Activated T-helper 2 cell treated with anti-CD3 and anti-CD28 coated beads, Interferon-gamma antibody, Interleukin-2, Interleukin-4, amounts not matched to agents 10 μg/mL and 5 μg/mL and 100 μg/mL, durations not matched to agents 14 hours and 24 hours and 36 hours (primary cell): ENCODE results near the gene WDR19. TPM values are rescaled to one million over a fixed set of nuclear protein-coding genes. Genes with fewer than 3 reads are reported as not detected.
"Not testable (repeated sequence)": the region's sequence is repeated elsewhere in the genome, so short reads cannot be mapped to it uniquely, and the experiment has no call there.

Experiments used
- DNase-seq: peaks from one replicate; pipeline ENCODE4 v3.0.0; 2021; ENCODE audit warnings: low spot score
- H3K27ac Mint-ChIP-seq: one replicate; pipeline ENCODE4 v1.8.0; 2021; ENCODE audit warnings: mixed read lengths
- H3K27me3 Mint-ChIP-seq: one replicate; pipeline ENCODE4 v1.8.0; 2021; ENCODE audit warnings: low read depth, mixed read lengths
- H3K36me3 Mint-ChIP-seq: one replicate; pipeline ENCODE4 v1.8.0; 2021; ENCODE audit warnings: low read depth, mixed read lengths
- H3K4me1 Mint-ChIP-seq: one replicate; pipeline ENCODE4 v1.8.0; 2021; ENCODE audit warnings: low read depth, mixed read lengths
- H3K4me3 Mint-ChIP-seq: one replicate; pipeline ENCODE4 v1.8.0; 2021; ENCODE audit warnings: low read depth, mild to moderate bottlenecking, moderate library complexity, mixed read lengths
- H3K9me3 Mint-ChIP-seq: one replicate; pipeline ENCODE4 v1.8.0; 2021; ENCODE audit warnings: mixed read lengths
- intact Hi-C: fragments of 100-400 bp; cut with micrococcal nuclease; formaldehyde crosslinking; loops from one replicate; pipeline ENCODE4 v1.15.1; 2023
- total RNA-seq: library from RNA; stranded (reverse); gene quantifications from 2 replicates; pipeline ENCODE4 v1.2.3, GENCODE V29; 2022

WDR19 gene
- total RNA-seq: 8.9 and 10.5 TPM in 2 replicates

- intact Hi-C loops: loop anchor here (1.0 to 2.0 kb wide), 4 partner anchors 137 to 457 kb away; partner anchors contain the start of genes RFC1 and RPL9
- no peaks in the 10 kb centered on the region for H3K9me3 Mint-ChIP-seq
- peaks cover 7% of the 10 kb centered on the region for H3K27me3 Mint-ChIP-seq
- H3K36me3 Mint-ChIP-seq: no peaks in the 10 kb centered on the region
- H3K4me1 Mint-ChIP-seq: peaks cover 9% of the 10 kb centered on the region
- H3K27ac Mint-ChIP-seq: no peak within 1 kb of the TSS
- no peak within 1 kb of the TSS for H3K4me3 Mint-ChIP-seq
- peak; percentile 99 for DNase-seq
Observed at GRCh38 chr4:39181905-39182638, at the start of gene WDR19. WDR19 (plus strand) TSS chr4:39182529; CDS start chr4:39182558, 29 bp downstream.

DNA sequence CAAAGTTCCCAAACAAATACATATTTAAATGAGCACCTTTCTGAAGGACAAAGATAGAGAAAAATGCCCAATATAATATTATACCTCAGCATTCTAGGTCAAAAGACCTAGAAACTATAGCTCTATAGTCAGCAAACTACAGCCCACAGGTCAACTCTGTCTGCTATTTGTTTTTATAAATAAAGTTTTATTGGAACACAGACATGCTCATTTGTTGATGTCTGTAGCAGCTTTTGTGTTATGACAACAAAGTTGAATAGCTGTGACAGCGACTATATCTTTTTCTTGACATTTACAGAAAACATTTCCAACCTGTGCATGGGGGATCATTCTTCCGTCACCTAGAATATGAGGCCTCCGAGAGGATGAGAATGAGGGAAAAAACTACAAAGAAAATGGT lies 48.7 kb upstream of the WDR19 start:
- H3K27me3 Mint-ChIP-seq: no peaks in the 10 kb centered on the region

DNA sequence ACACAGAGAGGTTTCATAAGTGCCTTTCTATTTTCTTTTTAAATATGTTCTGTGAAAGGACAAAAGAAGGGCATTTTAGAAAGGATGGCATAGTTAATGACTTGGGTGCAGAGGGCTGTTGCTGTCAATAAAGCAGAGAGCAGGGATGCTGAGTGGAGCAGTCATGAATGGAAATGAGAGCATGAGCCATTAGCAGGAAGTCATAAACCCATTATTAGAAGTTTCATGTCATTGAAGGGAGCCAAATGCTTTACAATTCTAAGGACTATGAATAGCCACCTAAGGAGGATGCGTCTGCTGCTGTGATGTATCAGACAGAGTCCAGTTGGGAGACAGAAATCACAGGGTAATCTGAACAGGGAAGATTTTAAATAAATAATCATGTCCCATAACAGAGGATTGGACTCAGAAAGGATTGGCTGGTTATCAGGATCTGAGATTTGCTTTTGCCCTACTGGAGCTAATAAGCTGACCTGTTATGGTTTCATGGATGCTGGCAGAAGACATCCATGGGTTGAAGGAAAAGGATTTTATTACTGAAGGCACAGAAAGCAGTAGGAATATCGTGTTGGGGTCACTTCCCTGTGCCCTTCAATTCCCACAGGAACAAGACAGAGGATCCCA lies 47.5 kb upstream of the WDR19 start:
- H3K4me1 Mint-ChIP-seq: peaks cover 5% of the 10 kb centered on the region
- DNase-seq: no peak
- intact Hi-C loops: loop anchor here (1.0 to 5.0 kb wide), 4 partner anchors 92 to 376 kb away; partner anchors contain the start of gene TLR6
- no peaks in the 10 kb centered on the region for H3K27me3 Mint-ChIP-seq
- H3K4me3 Mint-ChIP-seq: no peak overlapping the region
- no peaks in the 10 kb centered on the region for H3K9me3 Mint-ChIP-seq
- H3K36me3 Mint-ChIP-seq: peaks cover 14% of the 10 kb centered on the region
- no peak overlapping the region for H3K27ac Mint-ChIP-seq

More for the DNA sequence above, 48.7 kb upstream of the WDR19 start:
- Mint-ChIP-seq H3K4me1 (peaks cover 5% of the 10 kb centered on the region), H3K27ac (no peak overlapping the region), H3K9me3 (no peaks in the 10 kb centered on the region), H3K36me3 (peaks cover 15% of the 10 kb centered on the region), H3K4me3 (no peak overlapping the region)
- intact Hi-C loops: loop anchor here (2.0 kb wide), 1 partner anchor 375 kb away; no protein-coding TSS in a partner anchor
- DNase-seq: no peak

- H3K36me3 Mint-ChIP-seq, H3K27me3 Mint-ChIP-seq, H3K9me3 Mint-ChIP-seq, DNase-seq, H3K4me3 Mint-ChIP-seq, H3K4me1 Mint-ChIP-seq, H3K27ac Mint-ChIP-seq: not testable (repeated sequence)
- intact Hi-C loops: loop anchor here (5.0 kb wide), 1 partner anchor 96 kb away; no protein-coding TSS in a partner anchor
Observed at GRCh38 chr4:39138227-39138626, 44.1 kb upstream of the WDR19 start.

GRCh38 chr4:39146211-39146610 lies 36.1 kb upstream of the WDR19 start:
- H3K4me1 Mint-ChIP-seq: peaks cover 2% of the 10 kb centered on the region
- no peak for DNase-seq
- intact Hi-C loops: no loop called here
- no peak overlapping the region for H3K4me3 Mint-ChIP-seq
- H3K27me3 Mint-ChIP-seq: no peaks in the 10 kb centered on the region
- no peaks in the 10 kb centered on the region for H3K36me3 Mint-ChIP-seq
- H3K9me3 Mint-ChIP-seq: no peaks in the 10 kb centered on the region
- no peak overlapping the region for H3K27ac Mint-ChIP-seq

DNA sequence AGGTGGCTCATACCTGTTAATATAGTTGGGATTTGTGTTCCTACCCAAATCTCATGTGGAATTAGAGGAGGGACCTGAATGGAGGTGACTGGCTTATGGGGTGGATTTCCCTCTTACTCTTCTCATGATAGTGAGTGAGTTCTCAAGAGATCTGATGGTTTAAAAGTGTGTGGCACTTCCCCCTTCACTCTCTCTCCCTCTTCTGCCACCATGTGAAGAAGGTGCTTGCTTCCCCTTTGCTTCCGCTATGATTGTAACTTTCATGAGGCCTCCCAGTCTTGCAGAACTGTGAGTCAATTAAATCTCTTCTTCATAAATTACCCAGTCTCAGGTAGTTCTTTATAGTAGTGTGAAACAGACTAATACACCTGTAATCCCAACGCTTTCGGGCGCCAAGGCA lies 28.3 kb upstream of the WDR19 start:
- DNase-seq: no peak

GRCh38 chr4:39157520-39157919 lies 24.8 kb upstream of the WDR19 start:
- Mint-ChIP-seq H3K4me1 (no peaks in the 10 kb centered on the region), H3K4me3 (no peak overlapping the region), H3K27me3 (no peaks in the 10 kb centered on the region), H3K9me3 (no peaks in the 10 kb centered on the region), H3K27ac (no peak overlapping the region), H3K36me3 (no peaks in the 10 kb centered on the region)
- intact Hi-C loops: no loop called here
- DNase-seq: no peak

More for the DNA sequence above, 28.3 kb upstream of the WDR19 start:
- Mint-ChIP-seq H3K9me3 (no peaks in the 10 kb centered on the region), H3K4me3 (no peak overlapping the region), H3K36me3 (no peaks in the 10 kb centered on the region), H3K27ac (no peak overlapping the region), H3K4me1 (peaks cover 2% of the 10 kb centered on the region), H3K27me3 (no peaks in the 10 kb centered on the region)
- intact Hi-C loops: no loop called here

GRCh38 chr4:39166177-39166576 lies 16.2 kb upstream of the WDR19 start:
- peaks cover 11% of the 10 kb centered on the region for H3K27me3 Mint-ChIP-seq
- H3K4me1 Mint-ChIP-seq: peaks cover 4% of the 10 kb centered on the region
- H3K27ac Mint-ChIP-seq: no peak overlapping the region

DNA sequence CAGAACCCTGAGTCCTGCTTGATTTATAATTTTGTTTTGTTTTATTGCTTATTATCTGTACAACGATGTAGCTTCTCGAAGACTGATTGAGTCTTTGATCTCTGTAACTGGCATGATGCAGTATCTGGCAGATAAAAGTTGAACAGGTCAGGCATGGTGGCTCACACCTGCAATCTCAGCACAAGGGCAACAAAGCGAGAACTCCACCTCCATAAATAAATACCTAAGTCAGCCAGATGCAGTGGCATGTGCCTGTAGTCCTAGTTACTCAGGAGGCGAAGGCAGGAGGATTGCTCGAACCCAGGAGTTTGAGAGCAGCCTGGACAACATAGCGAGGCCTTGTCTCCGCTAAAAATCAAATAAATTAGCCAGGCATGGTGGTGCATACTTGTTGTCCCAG lies 15.7 kb upstream of the WDR19 start:
- DNase-seq: no peak
- Mint-ChIP-seq H3K36me3 (no peaks in the 10 kb centered on the region), H3K27me3 (peaks cover 13% of the 10 kb centered on the region), H3K4me1 (peaks cover 4% of the 10 kb centered on the region), H3K4me3 (no peak overlapping the region), H3K9me3 (no peaks in the 10 kb centered on the region), H3K27ac (no peak overlapping the region)
- intact Hi-C loops: no loop called here

More at GRCh38 chr4:39166177-39166576, 16.2 kb upstream of the WDR19 start:
- no peak for DNase-seq
- H3K4me3 Mint-ChIP-seq: no peak overlapping the region
- intact Hi-C loops: no loop called here
- no peaks in the 10 kb centered on the region for H3K36me3 Mint-ChIP-seq
- no peaks in the 10 kb centered on the region for H3K9me3 Mint-ChIP-seq

DNA sequence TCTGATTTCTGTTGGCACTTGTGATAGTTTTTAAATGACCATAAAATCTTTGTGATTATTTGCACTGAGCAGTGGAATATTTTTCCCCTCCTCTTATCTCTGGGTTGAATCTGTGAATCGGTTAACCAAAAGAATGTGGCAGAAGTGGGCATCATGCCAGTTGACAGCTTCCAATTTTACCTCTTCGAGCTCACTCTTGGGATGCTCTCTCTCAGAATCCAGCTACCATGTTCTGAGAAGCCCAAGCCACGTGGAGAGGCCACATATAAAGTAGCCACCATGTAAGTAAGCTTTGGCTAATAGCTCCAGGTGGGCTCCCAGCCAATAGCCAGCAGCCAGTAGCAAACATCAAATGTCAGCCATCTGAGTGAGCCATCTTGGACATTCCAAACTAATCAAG lies 12.9 kb upstream of the WDR19 start:
- no peak overlapping the region for H3K4me3 Mint-ChIP-seq
- no peak for DNase-seq
- H3K9me3 Mint-ChIP-seq: no peaks in the 10 kb centered on the region
- peaks cover 4% of the 10 kb centered on the region for H3K4me1 Mint-ChIP-seq
- peaks cover 21% of the 10 kb centered on the region for H3K27me3 Mint-ChIP-seq
- no peaks in the 10 kb centered on the region for H3K36me3 Mint-ChIP-seq
- intact Hi-C loops: no loop called here
- H3K27ac Mint-ChIP-seq: no peak overlapping the region

- Mint-ChIP-seq H3K9me3 (no peaks in the 10 kb centered on the region), H3K4me1 (peaks cover 4% of the 10 kb centered on the region), H3K36me3 (no peaks in the 10 kb centered on the region), H3K27me3 (peaks cover 25% of the 10 kb centered on the region), H3K27ac (no peak overlapping the region), H3K4me3 (no peak overlapping the region)
- no peak for DNase-seq
- intact Hi-C loops: no loop called here
Observed at GRCh38 chr4:39170301-39170700, 12.0 kb upstream of the WDR19 start.

DNA sequence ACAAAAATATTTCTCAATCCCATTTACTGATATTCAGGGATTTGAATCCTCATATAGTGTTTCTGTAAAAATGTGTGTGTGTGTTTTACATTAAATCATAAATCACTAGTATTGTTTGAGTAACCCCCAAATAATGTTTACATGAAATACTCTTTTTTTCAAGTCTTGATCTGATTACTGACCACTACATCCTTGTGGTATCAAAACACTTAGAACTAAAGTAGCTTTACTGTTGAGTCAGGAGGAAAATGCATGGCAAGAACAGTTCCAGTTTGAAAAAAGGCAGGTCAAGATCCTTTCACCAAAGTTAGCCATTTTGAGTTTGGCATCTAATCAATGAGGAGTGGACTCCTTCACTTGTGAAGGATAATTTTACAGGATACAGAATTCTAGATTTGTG lies 3.6 kb upstream of the WDR19 start:
- H3K4me3 Mint-ChIP-seq: no peak overlapping the region
- no peaks in the 10 kb centered on the region for H3K36me3 Mint-ChIP-seq
- intact Hi-C loops: no loop called here
- H3K27me3 Mint-ChIP-seq: peaks cover 21% of the 10 kb centered on the region
- H3K4me1 Mint-ChIP-seq: peaks cover 9% of the 10 kb centered on the region
- no peak overlapping the region for H3K27ac Mint-ChIP-seq
- H3K9me3 Mint-ChIP-seq: no peaks in the 10 kb centered on the region
- no peak for DNase-seq

DNA sequence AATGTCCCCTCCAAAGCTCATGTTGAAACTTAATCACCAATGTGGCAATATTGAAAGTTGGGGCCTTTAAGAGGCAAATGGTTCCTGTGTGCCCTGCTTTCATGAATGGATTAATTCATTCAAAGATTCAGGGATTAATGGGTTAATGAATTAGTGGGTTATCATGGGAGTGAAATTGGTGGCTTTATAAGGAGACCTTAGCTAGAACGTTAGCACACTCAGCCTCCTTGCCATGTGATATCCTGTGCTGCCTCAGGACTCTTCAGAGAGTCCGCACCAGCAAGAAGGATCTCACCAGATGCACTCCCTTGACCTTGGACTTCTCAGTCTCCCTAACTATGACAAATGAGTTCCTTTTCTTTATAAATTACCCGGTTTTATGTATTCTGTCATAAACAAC lies 2.6 kb upstream of the WDR19 start:
- Mint-ChIP-seq H3K27ac (no peak overlapping the region), H3K4me1 (peaks cover 9% of the 10 kb centered on the region), H3K9me3 (no peaks in the 10 kb centered on the region), H3K27me3 (peaks cover 20% of the 10 kb centered on the region), H3K36me3 (no peaks in the 10 kb centered on the region), H3K4me3 (no peak overlapping the region)
- intact Hi-C loops: no loop called here
- DNase-seq: no peak
